HTR-8/SVneo (cell line): Measurements from ENCODE around the gene BAIAP2L1.
A peak's percentile ranks its signal among the peaks of the same experiment; 100 is the strongest.

Experiments
- DNase-seq: peaks from one replicate; pipeline ENCODE4 v3.0.0; 2011; ENCODE audit warnings: low spot score, mixed read lengths; ENCODE audit not compliant: insufficient read length
- FAIRE-seq: peaks from 2 replicates; lab custom pipeline; 2011; peaks lifted over from hg19 to GRCh38; lab: Jason Lieb, UNC

The BAIAP2L1 gene

GRCh38 chr7:98283127-98283886 is 117.6 kb downstream of the BAIAP2L1 start:
- DNase-seq: no peak
- FAIRE-seq: no peak

- DNase-seq (no peak), FAIRE-seq (no peak)
Observed at GRCh38 chr7:98282703-98283102, 118.2 kb downstream of the BAIAP2L1 start.

- no peak for DNase-seq
- FAIRE-seq: no peak
Observed at GRCh38 chr7:98281757-98282606, 118.9 kb downstream of the BAIAP2L1 start.

GRCh38 chr7:98280791-98281756 is 119.8 kb downstream of the BAIAP2L1 start, which contains the start of gene BRI3:
TSS of gene BRI3 (plus strand) at chr7:98281686. CDS start at chr7:98281796, 110 bp downstream.
- DNase-seq (peak; percentile 85), FAIRE-seq (no peak)

DNA sequence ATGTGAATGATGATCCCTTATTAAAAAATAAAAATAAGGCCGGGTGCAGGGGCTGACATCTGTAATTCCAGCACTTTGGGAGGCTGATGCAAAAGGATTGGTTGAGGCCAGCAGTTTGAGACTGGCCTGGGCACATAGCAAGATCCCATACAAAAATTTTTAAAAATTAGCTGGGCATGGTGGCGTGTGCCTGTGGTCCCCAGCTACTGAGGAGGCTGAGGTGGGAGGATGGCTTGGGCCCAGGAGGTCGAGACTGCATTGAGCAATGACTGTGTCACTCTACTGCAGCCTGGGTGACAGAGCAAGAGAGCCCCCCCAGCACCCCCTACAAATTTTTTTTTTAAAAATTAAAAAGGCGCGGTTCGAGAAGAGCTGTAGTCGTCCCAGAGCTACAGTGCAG is 120.6 kb downstream of the BAIAP2L1 start:
- DNase-seq (no peak), FAIRE-seq (no peak)

DNA sequence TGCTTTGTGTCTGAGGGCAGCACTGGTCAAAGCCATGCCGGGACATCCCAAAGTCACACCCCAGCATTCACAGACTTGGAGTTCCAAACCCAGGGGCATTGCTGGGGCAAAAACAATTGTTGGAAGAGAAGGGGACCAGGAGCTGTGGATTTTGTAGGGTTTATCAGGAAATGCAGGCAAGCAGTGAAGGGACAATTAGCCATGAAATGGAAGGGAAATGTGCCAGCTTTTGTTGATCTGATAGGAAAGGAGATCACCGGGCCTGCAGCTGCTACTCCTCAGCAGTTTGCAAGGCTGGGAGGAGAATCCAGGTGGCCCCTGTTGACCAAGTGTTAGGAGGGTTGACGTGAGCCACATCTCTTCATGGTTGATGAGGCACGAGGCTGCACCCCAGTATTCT is 122.0 kb downstream of the BAIAP2L1 start:
- DNase-seq (no peak), FAIRE-seq (no peak)

GRCh38 chr7:98278408-98278807 is 122.5 kb downstream of the BAIAP2L1 start:
- no peak for FAIRE-seq
- no peak for DNase-seq

GRCh38 chr7:98276241-98276761 is 124.6 kb downstream of the BAIAP2L1 start:
- no peak for DNase-seq
- FAIRE-seq: no peak

DNA sequence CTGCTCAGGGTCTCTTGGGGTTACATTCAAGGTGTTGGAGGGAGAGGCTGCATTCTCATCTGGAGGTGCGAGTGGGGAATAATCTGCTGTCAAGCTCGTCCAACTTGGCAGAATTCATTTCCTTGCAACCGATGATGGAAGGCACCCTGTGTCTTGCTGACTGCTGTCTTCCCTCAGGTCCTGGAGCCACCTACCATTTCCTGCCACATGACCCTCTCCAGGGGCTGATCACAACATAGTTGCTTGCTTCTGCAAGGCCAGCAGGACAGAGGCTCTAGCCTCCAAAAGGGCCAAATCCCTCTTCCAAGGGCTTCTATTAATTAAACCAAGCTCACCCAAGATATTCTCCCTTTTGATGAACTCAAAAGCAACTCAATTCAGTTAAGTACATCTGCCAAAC is 133.6 kb downstream of the BAIAP2L1 start:
- no peak for FAIRE-seq
- DNase-seq: no peak

GRCh38 chr7:98266840-98267239 is 134.1 kb downstream of the BAIAP2L1 start:
- FAIRE-seq (no peak), DNase-seq (no peak)

- FAIRE-seq: no peak
- no peak for DNase-seq
Observed at GRCh38 chr7:98265841-98266271, 135.0 kb downstream of the BAIAP2L1 start.

DNA sequence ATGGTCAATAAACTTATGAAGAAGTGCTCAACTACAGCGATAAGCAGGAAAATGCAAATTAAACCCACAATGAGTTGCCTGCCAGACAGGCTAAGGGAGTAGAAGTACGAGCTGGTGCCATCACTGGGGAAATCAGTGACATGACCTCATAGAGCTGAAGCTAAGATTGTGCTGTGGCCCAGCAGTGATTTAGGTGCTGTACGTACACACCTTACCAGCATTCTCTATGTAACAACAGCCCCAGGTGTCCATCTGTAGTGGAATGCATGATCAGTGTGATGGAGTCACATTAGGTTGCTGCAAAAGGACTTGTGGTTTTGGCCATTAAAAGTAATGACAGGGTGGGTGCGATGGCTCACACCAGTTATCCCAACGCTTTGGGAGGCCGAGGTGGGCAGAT is 143.2 kb downstream of the BAIAP2L1 start:
- FAIRE-seq (no peak), DNase-seq (no peak)

DNA sequence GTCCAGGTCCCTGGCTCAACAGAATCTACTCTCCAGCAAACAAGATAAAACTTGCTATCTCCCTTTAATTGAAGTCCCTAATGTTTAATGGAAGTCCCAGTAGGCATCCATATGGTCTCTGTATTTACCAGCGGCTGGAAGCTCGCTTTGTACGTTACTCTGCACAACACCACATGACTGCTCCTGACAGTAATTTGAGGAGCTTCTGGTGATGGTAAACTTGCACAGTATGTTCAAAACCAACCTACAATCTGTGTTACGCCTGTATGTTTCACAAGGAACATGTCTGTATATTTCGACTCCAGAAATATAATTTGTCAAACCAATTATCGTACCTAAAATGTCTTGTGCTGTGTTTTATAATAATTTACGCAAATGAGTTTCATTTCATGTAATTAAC is 144.5 kb downstream of the BAIAP2L1 start:
- DNase-seq (no peak), FAIRE-seq (no peak)

DNA sequence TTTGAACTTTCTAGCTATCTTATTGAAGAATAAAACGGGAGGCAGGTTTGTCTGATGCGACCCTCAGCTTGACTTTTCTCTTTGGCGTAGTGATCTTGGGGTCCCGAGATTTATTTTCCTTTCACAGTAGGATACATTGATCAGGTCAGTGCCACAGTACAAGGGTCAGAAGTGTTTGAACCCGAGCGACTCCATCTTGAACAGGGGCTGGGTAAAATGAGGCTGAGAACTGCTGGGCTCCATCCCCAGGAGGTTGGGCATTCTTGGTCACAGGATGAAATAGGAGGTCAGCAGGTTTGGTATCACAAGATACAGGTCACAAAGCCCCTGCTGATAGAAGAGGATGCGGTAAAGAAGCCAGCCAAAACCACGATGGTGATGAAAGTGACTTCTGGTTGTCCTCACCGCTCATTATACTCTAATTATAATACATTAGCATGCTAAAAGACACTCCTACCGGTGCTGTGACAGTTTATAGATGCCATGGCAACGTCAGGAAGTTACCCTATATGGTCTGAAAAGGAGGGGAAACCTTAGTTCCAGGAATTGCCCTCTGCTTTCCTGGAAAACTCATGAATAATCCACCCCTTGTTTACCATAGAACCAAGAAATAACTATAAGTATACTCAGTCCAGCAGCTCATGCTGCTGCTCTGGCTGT is 145.8 kb downstream of the BAIAP2L1 start:
- FAIRE-seq (no peak), DNase-seq (no peak)

- FAIRE-seq: no peak
Observed at GRCh38 chr7:98254516-98254915, 146.4 kb downstream of the BAIAP2L1 start.

DNA sequence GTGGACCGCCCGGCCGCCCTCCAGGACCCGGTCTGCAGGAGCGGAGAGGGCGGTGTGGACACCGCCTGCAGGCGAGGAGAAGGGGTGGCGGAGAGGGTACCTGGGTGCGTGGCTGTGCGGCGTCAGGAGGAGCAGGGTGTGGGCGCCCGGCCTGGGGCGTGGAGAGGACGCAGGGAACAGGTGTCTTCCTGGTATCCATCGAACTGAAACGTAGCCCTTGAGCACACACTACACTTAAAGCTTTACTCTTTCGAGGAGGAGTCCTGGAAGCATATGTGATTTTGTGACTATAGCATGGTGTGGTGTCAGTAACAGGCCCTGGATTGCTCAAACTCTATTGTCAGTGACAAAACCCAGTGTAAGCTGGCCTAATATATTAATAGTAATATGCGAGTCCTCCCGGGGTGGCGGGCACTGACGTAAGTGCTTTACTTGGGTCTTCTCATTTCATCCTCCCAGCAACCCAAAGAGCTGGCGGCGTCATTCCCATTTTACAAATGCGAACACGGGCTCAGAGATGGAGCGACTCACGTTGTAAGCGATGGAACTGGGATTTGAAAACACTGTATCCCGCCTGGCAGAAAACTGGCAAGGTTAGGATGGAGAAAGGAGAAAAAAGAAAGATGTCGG is 148.3 kb downstream of the BAIAP2L1 start:
- FAIRE-seq (no peak), DNase-seq (peak; percentile 11)

More at GRCh38 chr7:98254516-98254915, 146.4 kb downstream of the BAIAP2L1 start:
- DNase-seq: no peak

DNA sequence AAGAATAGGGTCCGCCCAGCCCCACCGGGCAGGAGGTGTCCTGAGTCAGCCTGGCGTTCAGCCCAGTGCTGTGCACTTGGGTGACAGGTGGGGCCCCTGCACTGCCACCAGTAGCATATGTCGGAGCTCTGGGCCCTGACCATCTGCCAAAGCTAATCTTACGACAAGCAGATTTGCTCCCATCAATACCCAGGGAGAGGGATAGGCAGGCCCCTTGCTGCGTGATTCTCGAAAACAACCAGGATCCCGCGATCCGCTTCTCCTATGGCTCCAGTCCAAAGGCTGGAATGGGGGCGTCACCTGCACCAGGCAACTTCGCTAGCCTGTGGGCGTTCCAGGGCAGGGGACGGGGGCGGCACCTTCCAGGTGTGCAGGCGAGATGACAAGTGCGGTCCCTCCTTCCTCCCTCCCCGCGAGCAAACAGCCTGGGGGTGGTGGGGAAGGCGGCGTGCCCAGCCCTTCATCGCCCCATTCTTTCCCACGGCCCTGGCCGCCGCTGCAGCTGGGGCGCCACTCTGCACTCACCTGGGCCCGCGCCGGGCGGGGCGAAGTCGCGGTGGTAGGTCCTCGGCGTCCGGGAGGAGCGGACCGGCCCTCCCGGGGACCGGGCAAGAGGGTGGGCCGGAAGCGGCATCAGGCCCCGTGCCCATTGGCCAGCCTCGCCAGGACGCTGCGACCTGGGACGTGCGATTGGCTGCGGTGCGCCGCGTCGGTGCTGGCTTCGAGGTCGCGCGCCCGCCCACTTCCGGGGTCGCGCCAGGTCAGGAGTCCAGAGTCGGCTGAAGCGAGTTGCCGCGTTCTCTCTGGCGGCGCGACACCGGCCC is 149.1 kb downstream of the BAIAP2L1 start, which contains the start of gene TECPR1:
TECPR1 (minus strand) TSS at position 632 of the 824 bp plus-strand sequence. CDS start 6,086 bp downstream, outside the sequence.
- FAIRE-seq: peak; percentile 82

GRCh38 chr7:98251231-98251600 is 149.7 kb downstream of the BAIAP2L1 start:
- FAIRE-seq: no peak
- DNase-seq: no peak

More for the DNA sequence above, 149.1 kb downstream of the BAIAP2L1 start, which contains the start of gene TECPR1:
- peak; percentile 93 for DNase-seq
